ENCODE measurements around the gene GRK3.

DNA sequence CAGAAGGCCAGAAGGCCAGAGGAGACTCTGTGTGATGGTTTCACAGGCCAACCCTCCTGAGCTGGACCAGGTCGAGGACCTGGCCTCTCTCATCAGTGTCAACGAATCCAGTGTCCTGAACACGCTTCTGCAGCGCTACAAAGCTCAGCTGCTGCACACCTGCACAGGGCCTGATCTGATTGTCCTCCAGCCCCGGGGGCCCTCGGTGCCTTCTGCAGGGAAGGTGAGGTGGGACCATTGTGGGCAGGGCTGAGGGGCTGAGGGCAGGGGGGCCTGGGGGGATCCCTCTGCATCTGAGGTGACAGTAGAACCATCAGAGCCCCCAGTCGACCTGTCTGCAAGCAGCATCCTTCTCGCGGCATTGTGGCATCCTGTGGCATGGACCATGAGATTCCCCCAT, 207.8 kb downstream of the GRK3 start:
- TF ChIP-seq, protein P1, sequence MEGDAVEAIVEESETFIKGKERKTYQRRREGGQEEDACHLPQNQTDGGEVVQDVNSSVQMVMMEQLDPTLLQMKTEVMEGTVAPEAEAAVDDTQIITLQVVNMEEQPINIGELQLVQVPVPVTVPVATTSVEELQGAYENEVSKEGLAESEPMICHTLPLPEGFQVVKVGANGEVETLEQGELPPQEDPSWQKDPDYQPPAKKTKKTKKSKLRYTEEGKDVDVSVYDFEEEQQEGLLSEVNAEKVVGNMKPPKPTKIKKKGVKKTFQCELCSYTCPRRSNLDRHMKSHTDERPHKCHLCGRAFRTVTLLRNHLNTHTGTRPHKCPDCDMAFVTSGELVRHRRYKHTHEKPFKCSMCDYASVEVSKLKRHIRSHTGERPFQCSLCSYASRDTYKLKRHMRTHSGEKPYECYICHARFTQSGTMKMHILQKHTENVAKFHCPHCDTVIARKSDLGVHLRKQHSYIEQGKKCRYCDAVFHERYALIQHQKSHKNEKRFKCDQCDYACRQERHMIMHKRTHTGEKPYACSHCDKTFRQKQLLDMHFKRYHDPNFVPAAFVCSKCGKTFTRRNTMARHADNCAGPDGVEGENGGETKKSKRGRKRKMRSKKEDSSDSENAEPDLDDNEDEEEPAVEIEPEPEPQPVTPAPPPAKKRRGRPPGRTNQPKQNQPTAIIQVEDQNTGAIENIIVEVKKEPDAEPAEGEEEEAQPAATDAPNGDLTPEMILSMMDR (IDR thresholded peaks at IDR 0.05; ENCODE audit: insufficient read depth, low read length) = no peak
- TF ChIP-seq, protein P2, sequence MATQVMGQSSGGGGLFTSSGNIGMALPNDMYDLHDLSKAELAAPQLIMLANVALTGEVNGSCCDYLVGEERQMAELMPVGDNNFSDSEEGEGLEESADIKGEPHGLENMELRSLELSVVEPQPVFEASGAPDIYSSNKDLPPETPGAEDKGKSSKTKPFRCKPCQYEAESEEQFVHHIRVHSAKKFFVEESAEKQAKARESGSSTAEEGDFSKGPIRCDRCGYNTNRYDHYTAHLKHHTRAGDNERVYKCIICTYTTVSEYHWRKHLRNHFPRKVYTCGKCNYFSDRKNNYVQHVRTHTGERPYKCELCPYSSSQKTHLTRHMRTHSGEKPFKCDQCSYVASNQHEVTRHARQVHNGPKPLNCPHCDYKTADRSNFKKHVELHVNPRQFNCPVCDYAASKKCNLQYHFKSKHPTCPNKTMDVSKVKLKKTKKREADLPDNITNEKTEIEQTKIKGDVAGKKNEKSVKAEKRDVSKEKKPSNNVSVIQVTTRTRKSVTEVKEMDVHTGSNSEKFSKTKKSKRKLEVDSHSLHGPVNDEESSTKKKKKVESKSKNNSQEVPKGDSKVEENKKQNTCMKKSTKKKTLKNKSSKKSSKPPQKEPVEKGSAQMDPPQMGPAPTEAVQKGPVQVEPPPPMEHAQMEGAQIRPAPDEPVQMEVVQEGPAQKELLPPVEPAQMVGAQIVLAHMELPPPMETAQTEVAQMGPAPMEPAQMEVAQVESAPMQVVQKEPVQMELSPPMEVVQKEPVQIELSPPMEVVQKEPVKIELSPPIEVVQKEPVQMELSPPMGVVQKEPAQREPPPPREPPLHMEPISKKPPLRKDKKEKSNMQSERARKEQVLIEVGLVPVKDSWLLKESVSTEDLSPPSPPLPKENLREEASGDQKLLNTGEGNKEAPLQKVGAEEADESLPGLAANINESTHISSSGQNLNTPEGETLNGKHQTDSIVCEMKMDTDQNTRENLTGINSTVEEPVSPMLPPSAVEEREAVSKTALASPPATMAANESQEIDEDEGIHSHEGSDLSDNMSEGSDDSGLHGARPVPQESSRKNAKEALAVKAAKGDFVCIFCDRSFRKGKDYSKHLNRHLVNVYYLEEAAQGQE (IDR thresholded peaks at IDR 0.05; ENCODE audit: insufficient replicate concordance, low read depth) = no peak
